Parietal lobe (tissue), 1 donor: ENCODE results near the gene C3orf85. TPM values are rescaled to one million over a fixed set of nuclear protein-coding genes. Genes with fewer than 3 reads are reported as not detected.

Experiments
- total RNA-seq: library from RNA; depleted of rRNA; stranded (reverse); fragments of >200 nt; gene quantifications from one replicate; pipeline ENCODE4 v1.2.3, GENCODE V29; 2014

C3orf85 gene, protein sequence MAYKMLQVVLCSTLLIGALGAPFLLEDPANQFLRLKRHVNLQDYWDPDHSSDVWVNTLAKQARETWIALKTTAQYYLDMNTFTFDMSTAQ
- not detected for total RNA-seq

DNA sequence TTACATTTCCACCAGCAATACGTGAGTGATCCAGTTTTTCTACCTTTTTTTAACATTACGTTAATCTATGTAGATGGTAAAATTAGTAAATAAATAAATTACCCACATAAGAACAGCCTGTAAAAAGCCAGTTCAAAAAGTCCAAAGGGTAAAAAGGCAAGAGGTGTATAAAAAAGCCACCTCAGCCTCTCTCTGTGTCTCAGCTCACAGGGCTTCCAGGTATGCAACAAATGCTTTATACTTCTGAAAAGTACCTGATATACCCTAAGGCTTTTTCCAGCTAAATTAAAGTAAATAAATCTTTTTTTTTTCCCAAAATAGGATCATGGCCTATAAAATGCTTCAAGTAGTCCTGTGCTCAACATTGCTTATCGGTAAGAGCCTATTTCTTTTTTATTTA is at the start of gene C3orf85:
C3orf85 (plus strand) TSS at position 197 of the 400 bp plus-strand sequence; CDS start at position 326, 129 bp downstream.

DNA sequence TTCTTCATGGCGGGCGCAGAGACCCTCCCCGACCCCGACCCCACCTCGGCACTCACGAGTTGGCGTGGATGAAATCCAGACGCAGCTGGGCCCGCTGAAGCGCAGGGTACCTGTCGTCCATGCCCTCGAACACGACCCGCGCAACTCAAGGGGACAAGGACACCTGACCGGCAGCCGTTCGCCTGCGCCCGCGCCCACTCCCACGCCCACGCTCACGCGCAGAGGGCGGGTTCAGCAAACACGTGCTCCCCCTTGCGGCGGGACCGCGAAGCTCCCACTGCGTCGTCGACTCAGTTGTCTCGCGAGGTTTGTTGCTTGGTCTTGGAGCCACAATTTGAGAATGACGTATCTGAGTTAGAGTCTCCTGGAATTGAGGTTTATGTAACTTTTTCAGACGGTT is 18.6 kb upstream of the C3orf85 start, which contains the start of gene MORC1:
MORC1 (minus strand) TSS at position 196 of the 400 bp plus-strand sequence; CDS start at position 121, 75 bp downstream.

Other genes starting within 250 kb of the C3orf85 start
- gene GUCA1C, start 182.8 kb upstream of the C3orf85 start, total RNA-seq, result not detected
- gene MORC1, start 18.6 kb upstream of the C3orf85 start, total RNA-seq, result not detected
- not detected for gene DPPA2, start 179.8 kb downstream of the C3orf85 start, total RNA-seq
- 1.6 TPM for gene DPPA4, start 200.8 kb downstream of the C3orf85 start, total RNA-seq